Liver (tissue), 9 donors: ENCODE measurements around the gene ABHD16B. TPM values are rescaled to one million over a fixed set of nuclear protein-coding genes. Genes with fewer than 3 reads are reported as not detected.
A peak's percentile ranks its signal among the peaks of the same experiment; 100 is the strongest.

Experiments used
- DNase-seq: peaks from one replicate; pipeline ENCODE4 v3.0.0-alpha.2; 2017; ENCODE audit warnings: low spot score
- H3K27ac ChIP-seq, 2 donors: one replicate each; pipeline ENCODE4 v1.7.0; 2013; ENCODE audit warnings: inconsistent platforms in 2 of 2, low read length in 2 of 2, control low read depth in 1 of 2, low read depth in 1 of 2, mild to moderate bottlenecking in 1 of 2
- H3K27me3 ChIP-seq, 4 donors: one replicate each; pipeline versions ENCODE4 v1.6.1 to v1.7.0; 2013; ENCODE audit warnings: low read length in 3 of 4, inconsistent platforms in 1 of 4, mild to moderate bottlenecking in 1 of 4, moderate library complexity in 1 of 4; ENCODE audit not compliant: control insufficient read depth in 4 of 4, insufficient read depth in 4 of 4
- H3K36me3 ChIP-seq, 4 donors: one replicate each; pipeline versions ENCODE4 v1.6.1 to v1.7.0; 2013; ENCODE audit warnings: low read length in 3 of 4, mild to moderate bottlenecking in 3 of 4, low read depth in 1 of 4, moderate library complexity in 1 of 4; ENCODE audit not compliant: control insufficient read depth in 4 of 4, insufficient read depth in 3 of 4
- H3K4me1 ChIP-seq, 4 donors: one replicate each; pipeline versions ENCODE4 v1.6.1 to v1.7.0; 2013; ENCODE audit warnings: low read length in 3 of 4, mild to moderate bottlenecking in 3 of 4, moderate library complexity in 1 of 4; ENCODE audit not compliant: control insufficient read depth in 4 of 4, insufficient read depth in 4 of 4
- H3K4me3 ChIP-seq, 3 donors: one replicate each; pipeline versions ENCODE4 v1.6.1 to v1.7.0; 2013; ENCODE audit warnings: low read length in 3 of 3, control low read depth in 1 of 3, low read depth in 1 of 3, mild to moderate bottlenecking in 1 of 3
- H3K9ac ChIP-seq, 2 donors: one replicate each; pipeline ENCODE4 v1.7.0; 2013; ENCODE audit warnings: low read length in 2 of 2, mild to moderate bottlenecking in 2 of 2, moderate library complexity in 2 of 2, control low read depth in 1 of 2, low read depth in 1 of 2
- H3K9me3 ChIP-seq, 4 donors: one replicate each; pipeline versions ENCODE4 v1.6.1 to v1.7.0; 2013; ENCODE audit warnings: low read length in 3 of 4; ENCODE audit not compliant: control insufficient read depth in 4 of 4
- FOXA1 ChIP-seq: IDR thresholded peaks from 2 replicates; pipeline ENCODE4 v1.6.1; 2016; ENCODE audit warnings: antibody characterized with exemption
- FOXA2 ChIP-seq: IDR thresholded peaks from 2 replicates; pipeline ENCODE4 v1.6.1; 2016; ENCODE audit warnings: antibody characterized with exemption
- GABPA ChIP-seq, 2 donors: IDR thresholded peaks in 1 of 2; conservative IDR thresholded peaks in 1 of 2; 2 replicates each; pipeline ENCODE4 v1.6.1; 2016; ENCODE audit warnings: antibody characterized with exemption in 2 of 2, mild to moderate bottlenecking in 1 of 2, moderate library complexity in 1 of 2
- HNF4A ChIP-seq, 2 donors: conservative IDR thresholded peaks; 2 replicates each; pipeline ENCODE4 v1.6.1; 2016; ENCODE audit warnings: antibody characterized with exemption in 2 of 2, mild to moderate bottlenecking in 2 of 2
- HNF4G ChIP-seq: IDR thresholded peaks from 2 replicates; pipeline ENCODE4 v1.6.1; 2016; ENCODE audit warnings: antibody characterized with exemption
- JUND ChIP-seq, 2 donors: IDR thresholded peaks; 2 replicates each; pipeline ENCODE4 v1.6.1; 2016; ENCODE audit warnings: antibody characterized with exemption in 2 of 2
- NR2F2 ChIP-seq: IDR thresholded peaks from 2 replicates; pipeline ENCODE4 v1.6.1; 2016; ENCODE audit warnings: antibody characterized with exemption
- RAD21 ChIP-seq, 2 donors: IDR thresholded peaks; 2 replicates each; pipeline ENCODE4 v1.6.1; 2016; ENCODE audit warnings: antibody characterized with exemption in 2 of 2, mild to moderate bottlenecking in 2 of 2
- RXRA ChIP-seq, 2 donors: IDR thresholded peaks; 2 replicates each; pipeline ENCODE4 v1.6.1; 2017 to 2018; ENCODE audit warnings: antibody characterized with exemption in 2 of 2, mild to moderate bottlenecking in 1 of 2
- SP1 ChIP-seq: IDR thresholded peaks from 2 replicates; pipeline ENCODE4 v1.6.1; 2018; ENCODE audit warnings: antibody characterized with exemption, mild to moderate bottlenecking
- TAF1 ChIP-seq: conservative IDR thresholded peaks from 2 replicates; pipeline ENCODE4 v1.6.1; 2016; ENCODE audit warnings: antibody characterized with exemption, mild to moderate bottlenecking
- YY1 ChIP-seq: IDR thresholded peaks from 2 replicates; pipeline ENCODE4 v1.6.1; 2016; ENCODE audit warnings: antibody characterized with exemption, mild to moderate bottlenecking
- WGBS: extraction: QIAGEN DNeasy Blood & Tissue Kit; methylation state at CpG from one replicate; pipeline ENCODE4 v1.1.7; 2013; 5-methylcytosine and 5-hydroxymethylcytosine counted together
- polyA plus RNA-seq, 2 donors: library from polyadenylated mRNA; stranded (reverse) in 1 of 2; unstranded in 1 of 2; fragments of 200-250 nt in 1 of 2; fragments of >200 nt in 1 of 2; fragmentation: Nextera tagmentation in 1 of 2; extraction: Ambion mirVana in 1 of 2; gene quantifications; one replicate each; pipeline versions ENCODE4 v1.2.1 to v1.2.3, GENCODE V29; 2013 to 2015
- total RNA-seq, 2 donors: library from RNA; depleted of rRNA; stranded (reverse); fragments of >200 nt; gene quantifications; one replicate each; pipeline ENCODE4 v1.2.3, GENCODE V29; 2014
- TF ChIP-seq, protein P1 (sequence below): IDR thresholded peaks from 2 replicates; pipeline ENCODE4 v1.6.1; 2016; ENCODE audit warnings: antibody characterized with exemption, mild to moderate bottlenecking
- TF ChIP-seq, protein P2 (sequence below): IDR thresholded peaks from 2 replicates; pipeline ENCODE4 v1.6.1; 2016; ENCODE audit warnings: antibody characterized with exemption
- TF ChIP-seq, protein P3 (sequence below): fragments of 150-350 bp; IDR thresholded peaks from 2 replicates; pipeline ENCODE4 v1.5.1; 2017; ENCODE audit warnings: improper control_type of control experiment, low read depth, low read length; ENCODE audit not compliant: missing input control
- donor health status: healthy.
- donor health status: healthy.
- donor health status: healthy.
- donor health status: healthy.
- donor health status: healthy.

Gene ABHD16B
- total and polyA plus RNA-seq, 4 donors: 0.10 TPM; not detected in 3

DNA sequence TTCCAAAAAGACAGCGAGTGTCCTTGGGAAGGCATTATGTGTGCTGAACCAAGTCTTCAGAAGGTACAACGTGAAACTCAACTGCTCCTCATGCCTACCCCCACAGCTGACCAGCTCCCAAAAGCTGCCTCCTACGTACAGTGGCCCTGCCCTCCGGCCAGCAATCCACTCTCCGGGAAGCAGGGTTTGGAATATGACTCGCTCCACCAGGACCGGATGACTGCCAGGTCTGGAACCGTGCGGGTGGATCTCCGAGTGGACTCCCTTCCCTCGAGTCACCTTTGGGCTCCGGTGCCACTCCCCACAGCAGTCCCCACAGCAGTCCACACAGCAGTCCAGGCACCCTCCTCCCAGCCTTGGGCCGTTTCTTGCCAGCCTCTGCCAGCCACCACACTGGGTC lies 34.5 kb upstream of the ABHD16B start:
- H3K9me3 ChIP-seq: no peaks in the 10 kb centered on the region
- WGBS: 81% methylated on average over 13 of the region's 13 CpGs
- TF ChIP-seq RXRA (IDR thresholded peaks at IDR 0.05) (no peak), GABPA (IDR thresholded peaks at IDR 0.05 in 1 of 2, conservative IDR thresholded peaks at IDR 0.05 in 1 of 2) (no peak), JUND (IDR thresholded peaks at IDR 0.05) (no peak), SP1 (no peak), FOXA1 (no peak), TAF1 (no peak), HNF4A (conservative IDR thresholded peaks at IDR 0.05) (no peak), RAD21 (IDR thresholded peaks at IDR 0.05) (no peak), NR2F2 (no peak), YY1 (no peak)
- TF ChIP-seq, protein P1, sequence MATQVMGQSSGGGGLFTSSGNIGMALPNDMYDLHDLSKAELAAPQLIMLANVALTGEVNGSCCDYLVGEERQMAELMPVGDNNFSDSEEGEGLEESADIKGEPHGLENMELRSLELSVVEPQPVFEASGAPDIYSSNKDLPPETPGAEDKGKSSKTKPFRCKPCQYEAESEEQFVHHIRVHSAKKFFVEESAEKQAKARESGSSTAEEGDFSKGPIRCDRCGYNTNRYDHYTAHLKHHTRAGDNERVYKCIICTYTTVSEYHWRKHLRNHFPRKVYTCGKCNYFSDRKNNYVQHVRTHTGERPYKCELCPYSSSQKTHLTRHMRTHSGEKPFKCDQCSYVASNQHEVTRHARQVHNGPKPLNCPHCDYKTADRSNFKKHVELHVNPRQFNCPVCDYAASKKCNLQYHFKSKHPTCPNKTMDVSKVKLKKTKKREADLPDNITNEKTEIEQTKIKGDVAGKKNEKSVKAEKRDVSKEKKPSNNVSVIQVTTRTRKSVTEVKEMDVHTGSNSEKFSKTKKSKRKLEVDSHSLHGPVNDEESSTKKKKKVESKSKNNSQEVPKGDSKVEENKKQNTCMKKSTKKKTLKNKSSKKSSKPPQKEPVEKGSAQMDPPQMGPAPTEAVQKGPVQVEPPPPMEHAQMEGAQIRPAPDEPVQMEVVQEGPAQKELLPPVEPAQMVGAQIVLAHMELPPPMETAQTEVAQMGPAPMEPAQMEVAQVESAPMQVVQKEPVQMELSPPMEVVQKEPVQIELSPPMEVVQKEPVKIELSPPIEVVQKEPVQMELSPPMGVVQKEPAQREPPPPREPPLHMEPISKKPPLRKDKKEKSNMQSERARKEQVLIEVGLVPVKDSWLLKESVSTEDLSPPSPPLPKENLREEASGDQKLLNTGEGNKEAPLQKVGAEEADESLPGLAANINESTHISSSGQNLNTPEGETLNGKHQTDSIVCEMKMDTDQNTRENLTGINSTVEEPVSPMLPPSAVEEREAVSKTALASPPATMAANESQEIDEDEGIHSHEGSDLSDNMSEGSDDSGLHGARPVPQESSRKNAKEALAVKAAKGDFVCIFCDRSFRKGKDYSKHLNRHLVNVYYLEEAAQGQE: no peak
- TF ChIP-seq, protein P2, sequence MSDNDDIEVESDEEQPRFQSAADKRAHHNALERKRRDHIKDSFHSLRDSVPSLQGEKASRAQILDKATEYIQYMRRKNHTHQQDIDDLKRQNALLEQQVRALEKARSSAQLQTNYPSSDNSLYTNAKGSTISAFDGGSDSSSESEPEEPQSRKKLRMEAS: no peak
- no peaks in the 10 kb centered on the region for H3K27me3 ChIP-seq
- H3K36me3 ChIP-seq: no peaks in the 10 kb centered on the region
- no peak overlapping the region for H3K4me3 ChIP-seq
- peak overlapping the region; percentile 19 to 41 for H3K27ac ChIP-seq
- DNase-seq: no peak
- H3K9ac ChIP-seq: no peak overlapping the region
- H3K4me1 ChIP-seq: peaks cover under 1 to 9% (median 6%) of the 10 kb centered on the region in 4 donors

DNA sequence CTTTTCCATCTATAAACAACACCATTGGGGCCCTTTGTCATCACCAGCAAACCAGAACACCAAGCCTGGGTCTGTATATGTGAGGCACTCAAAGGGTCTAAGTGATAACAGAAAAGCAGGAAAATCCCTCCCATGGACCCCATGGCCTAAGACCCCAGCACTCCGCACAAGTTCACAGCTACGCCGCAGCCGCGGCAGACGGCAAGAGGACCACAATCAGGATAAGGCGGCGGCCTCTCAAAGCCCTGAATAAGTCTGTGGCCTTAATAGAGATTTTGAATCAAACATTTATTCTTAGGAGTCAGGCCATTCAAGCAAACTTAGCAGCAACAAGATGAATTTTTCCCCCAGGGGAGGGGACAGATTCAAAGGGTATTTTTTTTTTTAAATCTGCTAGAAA lies 33.2 kb upstream of the ABHD16B start:
- Histone ChIP-seq H3K9ac (no peak overlapping the region), H3K27ac (no peak overlapping the region), H3K4me1 (peaks cover 4 to 15% (median 8%) of the 10 kb centered on the region in 4 donors), H3K36me3 (no peaks in the 10 kb centered on the region), H3K4me3 (no peak overlapping the region), H3K9me3 (no peaks in the 10 kb centered on the region), H3K27me3 (no peaks in the 10 kb centered on the region)
- TF ChIP-seq, protein P2: no peak
- TF ChIP-seq, protein P3, sequence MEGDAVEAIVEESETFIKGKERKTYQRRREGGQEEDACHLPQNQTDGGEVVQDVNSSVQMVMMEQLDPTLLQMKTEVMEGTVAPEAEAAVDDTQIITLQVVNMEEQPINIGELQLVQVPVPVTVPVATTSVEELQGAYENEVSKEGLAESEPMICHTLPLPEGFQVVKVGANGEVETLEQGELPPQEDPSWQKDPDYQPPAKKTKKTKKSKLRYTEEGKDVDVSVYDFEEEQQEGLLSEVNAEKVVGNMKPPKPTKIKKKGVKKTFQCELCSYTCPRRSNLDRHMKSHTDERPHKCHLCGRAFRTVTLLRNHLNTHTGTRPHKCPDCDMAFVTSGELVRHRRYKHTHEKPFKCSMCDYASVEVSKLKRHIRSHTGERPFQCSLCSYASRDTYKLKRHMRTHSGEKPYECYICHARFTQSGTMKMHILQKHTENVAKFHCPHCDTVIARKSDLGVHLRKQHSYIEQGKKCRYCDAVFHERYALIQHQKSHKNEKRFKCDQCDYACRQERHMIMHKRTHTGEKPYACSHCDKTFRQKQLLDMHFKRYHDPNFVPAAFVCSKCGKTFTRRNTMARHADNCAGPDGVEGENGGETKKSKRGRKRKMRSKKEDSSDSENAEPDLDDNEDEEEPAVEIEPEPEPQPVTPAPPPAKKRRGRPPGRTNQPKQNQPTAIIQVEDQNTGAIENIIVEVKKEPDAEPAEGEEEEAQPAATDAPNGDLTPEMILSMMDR: no peak
- TF ChIP-seq RAD21 (IDR thresholded peaks at IDR 0.05): no peak
- TF ChIP-seq HNF4G: no peak
- no peak for TF ChIP-seq JUND (IDR thresholded peaks at IDR 0.05)
- no peak for TF ChIP-seq FOXA2
- no peak for TF ChIP-seq YY1
- no peak for TF ChIP-seq FOXA1
- TF ChIP-seq, protein P1: no peak
- no peak for TF ChIP-seq RXRA (IDR thresholded peaks at IDR 0.05)
- no peak for TF ChIP-seq TAF1
- 87% methylated on average over 8 of the region's 8 CpGs for WGBS
- no peak for DNase-seq
